Small intestine (tissue), 7 donors: ENCODE results near the gene CCR7. TPM values are rescaled to one million over a fixed set of nuclear protein-coding genes. Genes with fewer than 3 reads are reported as not detected.

Source experiments
- DNase-seq, 2 donors: peaks; one replicate each; pipeline versions ENCODE4 v3.0.0 to v3.0.0-alpha.2; 2013
- FAIRE-seq: peaks from 2 replicates; lab custom pipeline; 2012; peaks lifted over from hg19 to GRCh38; lab: Jason Lieb, UNC
- H3K27ac ChIP-seq, 3 donors: one replicate each; pipeline ENCODE4 v1.5.1; 2013; ENCODE audit warnings: low read length in 2 of 3, mild to moderate bottlenecking in 2 of 3, control low read depth in 1 of 3, inconsistent platforms in 1 of 3, low read depth in 1 of 3, moderate library complexity in 1 of 3
- H3K27me3 ChIP-seq, 3 donors: one replicate each; pipeline ENCODE4 v1.6.1; 2013; ENCODE audit warnings: low read length in 3 of 3, inconsistent platforms in 1 of 3; ENCODE audit not compliant: control insufficient read depth in 3 of 3, insufficient read depth in 3 of 3
- H3K36me3 ChIP-seq, 3 donors: one replicate each; pipeline ENCODE4 v1.6.1; 2013; ENCODE audit warnings: low read length in 3 of 3, inconsistent platforms in 1 of 3, low read depth in 1 of 3, mild to moderate bottlenecking in 1 of 3, moderate library complexity in 1 of 3; ENCODE audit not compliant: control insufficient read depth in 3 of 3, insufficient read depth in 2 of 3
- H3K4me1 ChIP-seq, 3 donors: one replicate each; pipeline ENCODE4 v1.6.1; 2013; ENCODE audit warnings: low read length in 2 of 3, inconsistent platforms in 1 of 3, low read depth in 1 of 3, mild to moderate bottlenecking in 1 of 3, moderate library complexity in 1 of 3; ENCODE audit not compliant: control insufficient read depth in 3 of 3, insufficient read depth in 2 of 3
- H3K4me3 ChIP-seq, 3 donors: one replicate each; pipeline ENCODE4 v1.5.1; 2013; ENCODE audit warnings: low read length in 3 of 3, control low read depth in 1 of 3, inconsistent platforms in 1 of 3, low read depth in 1 of 3, mild to moderate bottlenecking in 1 of 3, moderate library complexity in 1 of 3
- H3K9me3 ChIP-seq, 2 donors: one replicate each; pipeline ENCODE4 v1.6.1; 2013; ENCODE audit warnings: low read depth in 1 of 2, low read length in 1 of 2; ENCODE audit not compliant: control insufficient read depth in 2 of 2, insufficient read depth in 1 of 2
- WGBS, 3 donors: extraction: QIAGEN DNeasy Blood & Tissue Kit; methylation state at CpG; one replicate each; pipeline ENCODE4 v1.1.7; 2013; 5-methylcytosine and 5-hydroxymethylcytosine counted together
- polyA plus RNA-seq, 4 donors: library from polyadenylated mRNA; stranded (reverse) in 3 of 4; unstranded in 1 of 4; fragments of 200-250 nt in 3 of 4; fragments of 120-200 nt in 1 of 4; gene quantifications; one replicate each; pipeline versions ENCODE4 v1.2.1 to v1.2.3, GENCODE V29; 2013
- donor health status: healthy with polysubstance abuse.
- donor health status: control.
- donor health status: control.
- donor health status: Bipolar disorder and iron deficiency.
- donor health status: healthy.

The CCR7 gene
- polyA plus RNA-seq, 4 donors, result 0.92 to 1.7 TPM; not detected in 2

- Histone ChIP-seq H3K27ac (peak overlapping the region in 2 of 3 donors; percentile 32 to 89), H3K27me3 (peaks cover 0 to 8% (median 0%) of the 10 kb centered on the region in 3 donors), H3K4me1 (peaks cover 0 to 30% (median 2%) of the 10 kb centered on the region in 3 donors), H3K9me3 (no peaks in the 10 kb centered on the region), H3K4me3 (no peak overlapping the region), H3K36me3 (no peaks in the 10 kb centered on the region)
- WGBS, 3 donors, result 73 to 91% (median 91%) methylated on average over 32 of the region's 32 CpGs
- no peak for DNase-seq
- no peak for FAIRE-seq
Observed at GRCh38 chr17:40551879-40552768, 13.1 kb downstream of the CCR7 start.

- Histone ChIP-seq H3K27ac (peak overlapping the region in 2 of 3 donors; percentile 32 to 89), H3K27me3 (peaks cover 0 to 2% (median 0%) of the 10 kb centered on the region in 3 donors), H3K4me3 (no peak overlapping the region), H3K4me1 (peaks cover 0 to 27% (median 2%) of the 10 kb centered on the region in 3 donors), H3K36me3 (no peaks in the 10 kb centered on the region), H3K9me3 (no peaks in the 10 kb centered on the region)
- WGBS, 3 donors, result 71 to 85% (median 82%) methylated on average over 6 of the region's 6 CpGs
- FAIRE-seq, result no peak
- DNase-seq, result no peak
Observed at GRCh38 chr17:40551091-40551878, 14.0 kb downstream of the CCR7 start.

- Histone ChIP-seq H3K27ac (peak overlapping the region in 1 of 3 donors; percentile 86), H3K9me3 (no peaks in the 10 kb centered on the region), H3K36me3 (no peaks in the 10 kb centered on the region), H3K4me3 (no peak overlapping the region), H3K27me3 (no peaks in the 10 kb centered on the region), H3K4me1 (peaks cover 0 to 27% (median 2%) of the 10 kb centered on the region in 3 donors)
- 76 to 95% (median 81%) methylated on average over 8 of the region's 8 CpGs for WGBS, 3 donors
- DNase-seq, result no peak
- no peak for FAIRE-seq
Observed at GRCh38 chr17:40550608-40551007, 14.7 kb downstream of the CCR7 start.

- Histone ChIP-seq H3K4me1 (peaks cover 0 to 21% (median 2%) of the 10 kb centered on the region in 3 donors), H3K27me3 (no peaks in the 10 kb centered on the region), H3K27ac (peak overlapping the region; percentile 27 to 86 (median 36)), H3K4me3 (no peak overlapping the region), H3K36me3 (no peaks in the 10 kb centered on the region), H3K9me3 (no peaks in the 10 kb centered on the region)
- WGBS, 3 donors, result 37 to 48% (median 45%) methylated on average over 9 of the region's 9 CpGs
- DNase-seq (peak; percentile 64 to 75), FAIRE-seq (no peak)
Observed at GRCh38 chr17:40548982-40549685, 16.1 kb downstream of the CCR7 start.

GRCh38 chr17:40548491-40548981 lies 16.7 kb downstream of the CCR7 start:
- WGBS, 3 donors, result 38 to 74% (median 54%) methylated on average over 9 of the region's 9 CpGs
- peak overlapping the region; percentile 27 to 86 (median 36) for H3K27ac ChIP-seq
- no peaks in the 10 kb centered on the region for H3K36me3 ChIP-seq
- no peaks in the 10 kb centered on the region for H3K9me3 ChIP-seq
- FAIRE-seq (no peak), DNase-seq (no peak)
- H3K27me3 ChIP-seq, result no peaks in the 10 kb centered on the region
- H3K4me1 ChIP-seq, result peaks cover 0 to 19% (median 0%) of the 10 kb centered on the region in 3 donors
- H3K4me3 ChIP-seq, result no peak overlapping the region

GRCh38 chr17:40547785-40548478 lies 17.3 kb downstream of the CCR7 start:
- FAIRE-seq (no peak), DNase-seq (no peak)
- no peaks in the 10 kb centered on the region for H3K36me3 ChIP-seq
- H3K4me3 ChIP-seq, result no peak overlapping the region
- WGBS, 3 donors, result 67 to 76% (median 75%) methylated on average over 2 of the region's 2 CpGs
- H3K27ac ChIP-seq, result peak overlapping the region in 1 of 3 donors; percentile 86
- H3K27me3 ChIP-seq, result no peaks in the 10 kb centered on the region
- peaks cover 0 to 24% (median under 1%) of the 10 kb centered on the region in 3 donors for H3K4me1 ChIP-seq
- no peaks in the 10 kb centered on the region for H3K9me3 ChIP-seq

- H3K36me3 ChIP-seq, result no peaks in the 10 kb centered on the region
- H3K27ac ChIP-seq, result no peak overlapping the region
- FAIRE-seq (no peak), DNase-seq (no peak)
- no peak overlapping the region for H3K4me3 ChIP-seq
- H3K4me1 ChIP-seq, result peaks cover 0 to 27% (median 6%) of the 10 kb centered on the region in 3 donors
- WGBS, 3 donors, result 69 to 74% (median 70%) methylated on average over 11 of the region's 11 CpGs
- H3K9me3 ChIP-seq, result no peaks in the 10 kb centered on the region
- no peaks in the 10 kb centered on the region for H3K27me3 ChIP-seq
Observed at GRCh38 chr17:40547079-40547784, 18.0 kb downstream of the CCR7 start.
